Panc1 (cell line): ENCODE data around the gene C19orf12. TPM values are rescaled to one million over a fixed set of nuclear protein-coding genes. Genes with fewer than 3 reads are reported as not detected.
A peak's percentile ranks its signal among the peaks of the same experiment; 100 is the strongest.

Experiments used
- ATAC-seq: fragments of 200-7000 bp; cut with Tn5 transposase; 2 replicates; pipeline ENCODE4 v1.9.1; 2020; ENCODE audit warnings: mild to moderate bottlenecking, moderate library complexity
- Bru-seq: library from RNA; stranded (reverse); fragments of 400-500 nt; gene quantifications from one replicate; lab custom pipeline; 2021; lab: Mats Ljungman, UMichigan
- BruChase-seq, 2 experiments: library from RNA; stranded (reverse); fragments of 400-500 nt; gene quantifications; one replicate each; lab custom pipeline; 2021; lab: Mats Ljungman, UMichigan
- BruUV-seq: library from RNA; stranded (reverse); fragments of 400-500 nt; replicated peaks from 2 replicates; lab custom pipeline; 2021; lab: Mats Ljungman, UMichigan
- CTCF ChIA-PET: fragments of 300-600 bp; sonication (Branson Sonifier 250); formaldehyde crosslinking; loops from one replicate; lab custom pipeline; 2022; ENCODE audit warnings: antibody characterized with exemption; lab: Charles Lee
- POLR2A ChIA-PET: fragments of 300-600 bp; sonication (Branson Sonifier 250); formaldehyde crosslinking; loops from one replicate; lab custom pipeline; 2022; ENCODE audit warnings: antibody characterized with exemption; lab: Charles Lee
- DNase-seq: peaks from one replicate; pipeline ENCODE4 v3.0.0-alpha.2; 2010; ENCODE audit warnings: low read depth, low spot score
- H3K27ac ChIP-seq: 2 replicates; pipeline ENCODE4 v1.5.1; 2011; ENCODE audit warnings: mild to moderate bottlenecking, low read length, inconsistent platforms
- H3K27me3 ChIP-seq: fragments of 200-500 bp; sonication (Bioruptor generic); 2 replicates; pipeline ENCODE4 v1.6.0; 2014; ENCODE audit warnings: low read length, inconsistent platforms; ENCODE audit not compliant: control insufficient read depth, insufficient read depth
- H3K36me3 ChIP-seq: fragments of 200-500 bp; sonication (Bioruptor generic); 2 replicates; pipeline ENCODE4 v1.5.1; 2014; ENCODE audit warnings: inconsistent platforms, mild to moderate bottlenecking, low read length, moderate library complexity; ENCODE audit not compliant: control insufficient read depth, insufficient read depth
- H3K4me1 ChIP-seq: 2 replicates; pipeline ENCODE4 v1.5.1; 2011; ENCODE audit warnings: inconsistent platforms, mild to moderate bottlenecking, low read length, moderate library complexity; ENCODE audit not compliant: control insufficient read depth, insufficient read depth
- H3K4me3 ChIP-seq, 2 experiments: 2 replicates each; pipeline ENCODE4 v1.5.1; 2011 to 2012; ENCODE audit warnings: low read depth in 2 of 2, low read length in 2 of 2, mild to moderate bottlenecking in 2 of 2, inconsistent platforms in 1 of 2, moderate library complexity in 1 of 2
- H3K9me3 ChIP-seq: fragments of 200-500 bp; sonication (Bioruptor generic); 2 replicates; pipeline ENCODE4 v1.5.1; 2014; ENCODE audit warnings: low read depth, mild to moderate bottlenecking, inconsistent platforms, low read length, moderate library complexity; ENCODE audit not compliant: control insufficient read depth, insufficient read depth
- POLR2AphosphoS5 ChIP-seq: IDR thresholded peaks from 2 replicates; pipeline ENCODE4 v1.6.1; 2012; ENCODE audit warnings: mild to moderate bottlenecking, low read depth, low read length, moderate library complexity
- REST ChIP-seq, 2 experiments: IDR thresholded peaks; 2 replicates each; pipeline ENCODE4 v1.6.1; 2011 to 2012; ENCODE audit warnings: low read depth in 2 of 2, control low read depth in 1 of 2, low read length in 1 of 2, mild to moderate bottlenecking in 1 of 2, moderate library complexity in 1 of 2; ENCODE audit not compliant: insufficient read depth in 1 of 2
- SIN3A ChIP-seq: IDR thresholded peaks from 2 replicates; pipeline ENCODE4 v1.6.1; 2012; ENCODE audit warnings: low read depth, mild to moderate bottlenecking, low read length, moderate library complexity, borderline replicate concordance; ENCODE audit not compliant: insufficient read depth
- in situ Hi-C: cut with HindIII; loops from 2 replicates; pipeline ENCODE4 v1.10.0; 2016; ENCODE audit warnings: low sequenced_read_pairs, low pct_unique_long_range_greater_than_20kb
- intact Hi-C: fragments of 100-400 bp; cut with micrococcal nuclease; formaldehyde crosslinking; loops from one replicate; pipeline ENCODE4 v1.10.0; 2022; ENCODE audit not compliant: unreplicated experiment
- long read RNA-seq: library from polyadenylated mRNA; unstranded; transcript quantifications from one replicate; pipeline ENCODE4 v2.0.0, GENCODE V29; 2021; ENCODE audit not compliant: unreplicated experiment
- polyA plus RNA-seq: library from polyadenylated mRNA; unstranded; fragments of >200 nt; gene quantifications from one replicate; pipeline ENCODE4 v1.2.1, GENCODE V29; 2012; ENCODE audit warnings: missing spikeins; ENCODE audit not compliant: insufficient read length
- total RNA-seq: library from RNA; stranded (reverse); gene quantifications from one replicate; pipeline ENCODE4 v1.2.1, GENCODE V29; 2021; ENCODE audit not compliant: unreplicated experiment
- TF ChIP-seq, protein P1 (sequence below): fragments of 450-650 bp; IDR thresholded peaks from 2 replicates; pipeline ENCODE4 v1.5.1; 2017; ENCODE audit warnings: mild to moderate bottlenecking

Gene C19orf12
- 43.4 TPM for total RNA-seq
- polyA plus RNA-seq = 46.7 TPM
- Bru-seq, nascent RNA = percentile 68 among the genes with signal in this experiment
- percentile 84 among the genes with signal in this experiment for BruChase-seq, experiment 1, labeled RNA remaining after a 2-hour chase
- percentile 85 among the genes with signal in this experiment for BruChase-seq, experiment 2, labeled RNA remaining after a 6-hour chase
- long read RNA-seq, full-length matches to known transcripts = 73 of 106 reads
- long read RNA-seq, partial matches to known transcripts = 0 of 106 reads
- long read RNA-seq, other reads (novel, unspliced or antisense) = 33 of 106 reads

- Histone ChIP-seq H3K27ac (peak within 1 kb of the TSS; percentile 96), H3K9me3 (no peaks in the 10 kb centered on the region), H3K36me3 (no peaks in the 10 kb centered on the region), H3K4me3 (peak within 1 kb of the TSS; percentile 76 to 78), H3K27me3 (no peaks in the 10 kb centered on the region), H3K4me1 (peaks cover 15% of the 10 kb centered on the region)
- DNase-seq (no peak), ATAC-seq (peak; percentile 88)
- ChIA-PET POLR2A (interaction anchor here (0.6 kb wide), 1 partner anchor 42 kb away, joined by 4 read pairs; no protein-coding TSS in a partner anchor), CTCF (no interaction called here)
- BruUV-seq = no TSS peak
- intact Hi-C loops = no loop called here
- in situ Hi-C loops = no loop called here
- 0 out of 2 replicates have a peak, but pooled peaks have one; percentile 48 for TF ChIP-seq SIN3A
- peak; percentile 78 for TF ChIP-seq POLR2AphosphoS5
- TF ChIP-seq, protein P1, sequence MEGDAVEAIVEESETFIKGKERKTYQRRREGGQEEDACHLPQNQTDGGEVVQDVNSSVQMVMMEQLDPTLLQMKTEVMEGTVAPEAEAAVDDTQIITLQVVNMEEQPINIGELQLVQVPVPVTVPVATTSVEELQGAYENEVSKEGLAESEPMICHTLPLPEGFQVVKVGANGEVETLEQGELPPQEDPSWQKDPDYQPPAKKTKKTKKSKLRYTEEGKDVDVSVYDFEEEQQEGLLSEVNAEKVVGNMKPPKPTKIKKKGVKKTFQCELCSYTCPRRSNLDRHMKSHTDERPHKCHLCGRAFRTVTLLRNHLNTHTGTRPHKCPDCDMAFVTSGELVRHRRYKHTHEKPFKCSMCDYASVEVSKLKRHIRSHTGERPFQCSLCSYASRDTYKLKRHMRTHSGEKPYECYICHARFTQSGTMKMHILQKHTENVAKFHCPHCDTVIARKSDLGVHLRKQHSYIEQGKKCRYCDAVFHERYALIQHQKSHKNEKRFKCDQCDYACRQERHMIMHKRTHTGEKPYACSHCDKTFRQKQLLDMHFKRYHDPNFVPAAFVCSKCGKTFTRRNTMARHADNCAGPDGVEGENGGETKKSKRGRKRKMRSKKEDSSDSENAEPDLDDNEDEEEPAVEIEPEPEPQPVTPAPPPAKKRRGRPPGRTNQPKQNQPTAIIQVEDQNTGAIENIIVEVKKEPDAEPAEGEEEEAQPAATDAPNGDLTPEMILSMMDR = no peak
Measured at GRCh38 chr19:29714953-29715700, at the start of gene C19orf12. C19orf12 (minus strand) TSS chr19:29715261; CDS start chr19:29708413, 6,848 bp downstream.

GRCh38 chr19:29764361-29764760 is 49.3 kb upstream of the C19orf12 start:
- Histone ChIP-seq H3K9me3 (no peaks in the 10 kb centered on the region), H3K36me3 (no peaks in the 10 kb centered on the region), H3K27me3 (no peaks in the 10 kb centered on the region), H3K27ac (no peak overlapping the region), H3K4me1 (no peaks in the 10 kb centered on the region), H3K4me3 (no peak overlapping the region)
- intact Hi-C loops = no loop called here
- in situ Hi-C loops = no loop called here
- TF ChIP-seq REST (IDR thresholded peaks at IDR 0.05; ENCODE audit: insufficient read depth in 1 of 2, low read depth in 2 of 2, low read length in 1 of 2) (no peak), SIN3A (no peak)
- TF ChIP-seq, protein P1 = no peak
- BruUV-seq = no TSS peak
- ChIA-PET POLR2A (no interaction called here), CTCF (no interaction called here)
- no peak for ATAC-seq
- DNase-seq = no peak
